HepG2 (cell line): Measurements from ENCODE around the gene WDSUB1. TPM values are rescaled to one million over a fixed set of nuclear protein-coding genes. Genes with fewer than 3 reads are reported as not detected.

Experiments used
- CBX2 ChIP-seq, 2 experiments: fragments of 200-600 bp in 1 of 2; sonication (generic); formaldehyde crosslinking in 1 of 2; IDR thresholded peaks; 2 replicates each; pipeline versions ENCODE4 v1.7.0 to v1.8.1; 2018 to 2022; ENCODE audit warnings: low read depth in 2 of 2, low read length in 1 of 2, mild to moderate bottlenecking in 1 of 2, missing genetic modification reagents in 1 of 2
- DMAP1 ChIP-seq: IDR thresholded peaks from 2 replicates; pipeline ENCODE4 v1.6.1; 2016
- DRAP1 ChIP-seq: IDR thresholded peaks from 2 replicates; pipeline ENCODE4 v1.6.1; 2016; ENCODE audit warnings: missing genetic modification reagents, missing compliant biosample characterization
- EHMT2 ChIP-seq: fragments of 200-600 bp; sonication (generic); IDR thresholded peaks from 2 replicates; pipeline ENCODE4 v1.7.0; 2017; ENCODE audit warnings: antibody characterized with exemption, low read depth, low read length, borderline replicate concordance
- FOXO4 ChIP-seq: sonication (generic); formaldehyde crosslinking; conservative IDR thresholded peaks from 2 replicates; pipeline ENCODE4 v1.8.1; 2023; ENCODE audit warnings: missing genetic modification reagents
- HBP1 ChIP-seq: IDR thresholded peaks from 2 replicates; pipeline ENCODE4 v1.6.1; 2016; ENCODE audit warnings: low read depth, control low read depth
- ISL2 ChIP-seq: sonication (generic); formaldehyde crosslinking; IDR thresholded peaks from 2 replicates; pipeline ENCODE4 v1.5.0; 2020; ENCODE audit warnings: missing genetic modification reagents
- MED8 ChIP-seq: sonication (generic); formaldehyde crosslinking; IDR thresholded peaks from 2 replicates; pipeline ENCODE4 v1.8.1; 2023; ENCODE audit warnings: mild to moderate bottlenecking, missing genetic modification reagents; ENCODE audit not compliant: insufficient replicate concordance
- SMAD1 ChIP-seq: sonication (generic); formaldehyde crosslinking; IDR thresholded peaks from 2 replicates; pipeline ENCODE4 v1.4.0; 2020; ENCODE audit warnings: missing genetic modification reagents, low read depth, mild to moderate bottlenecking, borderline replicate concordance
- SP4 ChIP-seq: sonication (generic); formaldehyde crosslinking; IDR thresholded peaks from 2 replicates; pipeline ENCODE4 v1.8.1; 2023; ENCODE audit warnings: mild to moderate bottlenecking, missing genetic modification reagents
- TFE3 ChIP-seq: IDR thresholded peaks from 2 replicates; pipeline ENCODE4 v1.6.1; 2016
- TP53 ChIP-seq: sonication (generic); formaldehyde crosslinking; conservative IDR thresholded peaks from 2 replicates; pipeline ENCODE4 v1.4.0; 2020; ENCODE audit warnings: missing genetic modification reagents
- ZNF33B ChIP-seq: sonication (generic); formaldehyde crosslinking; IDR thresholded peaks from 2 replicates; pipeline ENCODE4 v1.5.1; 2020; ENCODE audit warnings: mild to moderate bottlenecking, missing genetic modification reagents
- ZNF546 ChIP-seq: sonication (generic); formaldehyde crosslinking; conservative IDR thresholded peaks from 2 replicates; pipeline ENCODE4 v1.8.1; 2023; ENCODE audit warnings: mild to moderate bottlenecking, missing genetic modification reagents
- ZNF710 ChIP-seq: sonication (generic); formaldehyde crosslinking; IDR thresholded peaks from 2 replicates; pipeline ENCODE4 v1.5.0; 2020; ENCODE audit warnings: mild to moderate bottlenecking, missing genetic modification reagents, borderline replicate concordance
- ZNF776 ChIP-seq: sonication (generic); formaldehyde crosslinking; IDR thresholded peaks from 2 replicates; pipeline ENCODE4 v1.4.0; 2020; ENCODE audit warnings: mild to moderate bottlenecking, missing genetic modification reagents
- ZNF782 ChIP-seq: sonication (generic); formaldehyde crosslinking; IDR thresholded peaks from 2 replicates; pipeline ENCODE4 v1.4.0; 2020; ENCODE audit warnings: missing genetic modification reagents, mild to moderate bottlenecking, borderline replicate concordance
- ZSCAN22 ChIP-seq: sonication (generic); formaldehyde crosslinking; IDR thresholded peaks from 2 replicates; pipeline ENCODE4 v1.4.0; 2020; ENCODE audit warnings: mild to moderate bottlenecking, missing genetic modification reagents
- ZSCAN9 ChIP-seq: IDR thresholded peaks from 2 replicates; pipeline ENCODE4 v1.6.1; 2016; ENCODE audit warnings: borderline replicate concordance
- polyA plus RNA-seq, 8 experiments: library from polyadenylated mRNA; depleted of rRNA in 3 of 8; stranded (reverse) in 7 of 8; unstranded in 1 of 8; fragments of >200 nt; fragmentation: Illumina TruSeq in 4 of 8; extraction: Trizol in 4 of 8; gene quantifications; 2 replicates each; pipeline versions ENCODE4 v1.2.1 to v1.2.3, GENCODE V29; 2011 to 2016; ENCODE audit warnings: low read depth in 4 of 8, missing spikeins in 1 of 8, mixed read lengths in 1 of 8; ENCODE audit not compliant: insufficient read depth in 1 of 8
- total RNA-seq, 5 experiments: library from RNA; depleted of rRNA; stranded (reverse); fragments of >200 nt; fragmentation: Illumina TruSeq; extraction: Trizol; gene quantifications; 2 replicates each; pipeline ENCODE4 v1.2.3, GENCODE V29; 2016; ENCODE audit warnings: low read depth in 1 of 5

Gene WDSUB1
- total and polyA plus RNA-seq, 2 of the 13 experiments (the other 11 are each of a cell fraction or from before 2014, with no cell fraction given) = 10.1 to 10.7 TPM

GRCh38 chr2:159286709-159287441, 372 bp upstream of the WDSUB1 start (continued):
- TF ChIP-seq TP53 (CRISPR knock-in tag) (no peak), SMAD1 (CRISPR knock-in tag) (no peak), SP4 (CRISPR knock-in tag) (0 out of 2 replicates have a peak, but pooled peaks have one; percentile 7), ZSCAN9 (CRISPR knock-in tag) (peak; percentile 23; the same call in 1 of the 2 replicates), TFE3 (CRISPR knock-in tag) (no peak; the same call in 1 of the 2 replicates), DRAP1 (CRISPR knock-in tag) (peak; percentile 87), CBX2 (IDR thresholded peaks at IDR 0.05; ENCODE audit: low read depth, low read length) (no peak), CBX2 (CRISPR knock-in tag; IDR thresholded peaks at IDR 0.05; ENCODE audit: low read depth) (no peak), ZNF782 (no peak), EHMT2 (no peak; the same call in 1 of the 2 replicates), DMAP1 (CRISPR knock-in tag) (peak; percentile 75; the same call in 1 of the 2 replicates), HBP1 (CRISPR knock-in tag) (no peak), ZNF33B (CRISPR knock-in tag) (no peak; the same call in 1 of the 2 replicates), ZNF546 (CRISPR knock-in tag) (no peak; the same call in 1 of the 2 replicates), ZNF776 (CRISPR knock-in tag) (no peak), MED8 (CRISPR knock-in tag) (peak; percentile 32), ZNF710 (CRISPR knock-in tag) (no peak), ISL2 (CRISPR knock-in tag) (peak; percentile 61), ZSCAN22 (CRISPR knock-in tag) (0 out of 2 replicates have a peak, but pooled peaks have one; percentile 1), FOXO4 (CRISPR knock-in tag) (no peak)
